Keratinocyte (primary cell): ENCODE data around the gene ITGB4. TPM values are rescaled to one million over a fixed set of nuclear protein-coding genes. Genes with fewer than 3 reads are reported as not detected.

Experiments used
- DNase-seq: peaks from one replicate; pipeline ENCODE4 v3.0.0-alpha.2; 2011; ENCODE audit warnings: low read depth, missing footprints, low spot score
- FAIRE-seq: peaks from 2 replicates; lab custom pipeline; 2011; peaks lifted over from hg19 to GRCh38; lab: Jason Lieb, UNC
- H2AFZ ChIP-seq: 2 replicates; pipeline ENCODE4 v1.6.0; 2012; ENCODE audit warnings: low read length, control low read depth, inconsistent platforms; ENCODE audit not compliant: control insufficient read depth
- H3K27ac ChIP-seq: 2 replicates; pipeline ENCODE4 v1.5.1; 2011; ENCODE audit warnings: low read length; ENCODE audit not compliant: control insufficient read depth, insufficient read depth
- H3K27me3 ChIP-seq: 3 replicates; pipeline ENCODE4 v1.6.0; 2011; ENCODE audit warnings: low read length; ENCODE audit not compliant: control insufficient read depth, insufficient read depth; ENCODE audit errors: extremely low read depth
- H3K36me3 ChIP-seq, 2 experiments: 2 replicates in 1 of 2; 3 replicates in 1 of 2; pipeline ENCODE4 v1.5.1; 2011; ENCODE audit warnings: low read length in 2 of 2, mild to moderate bottlenecking in 1 of 2; ENCODE audit not compliant: control insufficient read depth in 2 of 2, insufficient read depth in 2 of 2; ENCODE audit errors: extremely low read depth in 1 of 2
- H3K4me1 ChIP-seq: 3 replicates; pipeline ENCODE4 v1.5.1; 2011; ENCODE audit warnings: low read length; ENCODE audit not compliant: control insufficient read depth, insufficient read depth; ENCODE audit errors: extremely low read depth
- H3K4me2 ChIP-seq: 3 replicates; pipeline ENCODE4 v1.6.0; 2011; ENCODE audit warnings: low read depth, low read length; ENCODE audit not compliant: control insufficient read depth, insufficient read depth; ENCODE audit errors: extremely low read depth
- H3K4me3 ChIP-seq, 3 experiments: fragments of 200-600 bp in 1 of 3; sonication (generic) in 1 of 3; 2 replicates in 2 of 3; 3 replicates in 1 of 3; pipeline ENCODE4 v1.5.1; 2011 to 2016; ENCODE audit warnings: low read length in 3 of 3, mild to moderate bottlenecking in 3 of 3, control low read depth in 2 of 3, inconsistent platforms in 1 of 3, low read depth in 1 of 3, mixed read lengths in 1 of 3, mixed run types in 1 of 3, moderate library complexity in 1 of 3; ENCODE audit not compliant: control insufficient read depth in 2 of 3, insufficient read depth in 2 of 3; ENCODE audit errors: extremely low read depth in 1 of 3
- H3K79me2 ChIP-seq: 2 replicates; pipeline ENCODE4 v1.6.0; 2012; ENCODE audit warnings: low read length; ENCODE audit not compliant: control insufficient read depth, insufficient read depth
- H3K9ac ChIP-seq: 3 replicates; pipeline ENCODE4 v1.6.0; 2011; ENCODE audit warnings: low read length; ENCODE audit not compliant: control insufficient read depth, insufficient read depth; ENCODE audit errors: extremely low read depth
- H3K9me1 ChIP-seq: 3 replicates; pipeline ENCODE4 v1.6.0; 2011; ENCODE audit warnings: low read length; ENCODE audit not compliant: control insufficient read depth, insufficient read depth; ENCODE audit errors: extremely low read depth
- H3K9me3 ChIP-seq: 2 replicates; pipeline ENCODE4 v1.5.1; 2012; ENCODE audit warnings: low read depth, low read length; ENCODE audit not compliant: control insufficient read depth
- H4K20me1 ChIP-seq: 3 replicates; pipeline ENCODE4 v1.6.0; 2011; ENCODE audit warnings: low read length; ENCODE audit not compliant: control insufficient read depth, insufficient read depth; ENCODE audit errors: extremely low read depth
- EZH2 ChIP-seq: IDR thresholded peaks from one replicate; pipeline ENCODE4 v1.6.1; 2012; ENCODE audit warnings: inconsistent platforms, mild to moderate bottlenecking, low read length, moderate library complexity
- dilution Hi-C: fragments of 300-500 bp; cut with MboI; formaldehyde crosslinking; loops from one replicate; pipeline ENCODE4 v1.7.0; 2020; ENCODE audit warnings: low sequenced_read_pairs; ENCODE audit not compliant: extremely low pct_ligation_motif_present
- polyA plus RNA-seq, 5 experiments: library from polyadenylated mRNA; depleted of rRNA in 3 of 5; stranded (reverse) in 3 of 5; stranded (forward) in 1 of 5; unstranded in 1 of 5; fragments of >200 nt; gene quantifications; 1 replicate in 1 of 5; 2 replicates in 3 of 5; 3 replicates in 1 of 5; pipeline versions ENCODE4 v1.2.1 to v1.2.3, GENCODE V29; 2011 to 2012; ENCODE audit warnings: missing spikeins in 2 of 5, low read depth in 1 of 5, low replicate concordance in 1 of 5
- TF ChIP-seq, protein P1 (sequence below), 3 experiments: IDR thresholded peaks in 1 of 3; conservative IDR thresholded peaks in 1 of 3; optimal IDR thresholded peaks in 1 of 3; 2 replicates in 2 of 3; 3 replicates in 1 of 3; pipeline versions ENCODE3 to v1.5.1; 2011; ENCODE audit warnings: low read length in 3 of 3, mild to moderate bottlenecking in 3 of 3, moderate library complexity in 2 of 3, control low read depth in 1 of 3, inconsistent platforms in 1 of 3; ENCODE audit not compliant: insufficient read depth in 2 of 3; ENCODE audit errors: extremely low read depth in 1 of 3

ITGB4 gene
- polyA plus RNA-seq, 1 donor (not counting 4 experiments of a cell fraction or from before 2014, with no cell fraction given), result 761 TPM

DNA sequence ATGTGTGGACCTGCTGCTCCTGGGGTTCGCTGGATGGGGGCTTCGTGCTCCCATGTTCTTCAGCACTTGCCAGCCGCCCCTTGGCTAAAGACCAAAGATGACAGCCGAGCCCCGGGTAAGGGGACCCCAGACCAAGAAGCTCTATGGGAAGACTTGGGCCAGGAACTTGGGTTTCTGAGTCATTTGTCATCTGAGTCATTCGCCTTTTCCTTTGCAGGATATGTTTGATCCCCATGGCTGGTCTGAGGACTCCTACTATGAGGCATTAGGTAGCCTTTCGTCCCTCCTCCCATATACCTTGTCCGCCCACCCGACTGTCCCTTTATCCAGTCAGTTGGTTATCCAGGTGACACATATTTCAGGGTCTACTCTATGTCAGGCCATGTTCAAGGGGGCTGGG is 17.7 kb upstream of the ITGB4 start:
- Histone ChIP-seq H3K36me3 (peaks cover 48 to 74% of the 10 kb centered on the region in 2 experiments), H3K27ac (no peak overlapping the region), H3K4me3 (no peak overlapping the region), H4K20me1 (no peaks in the 10 kb centered on the region), H3K9ac (no peak overlapping the region), H3K9me1 (peaks cover 2% of the 10 kb centered on the region), H3K9me3 (no peaks in the 10 kb centered on the region), H2AFZ (no peak overlapping the region), H3K4me2 (no peak overlapping the region), H3K4me1 (peaks cover 57% of the 10 kb centered on the region), H3K27me3 (no peaks in the 10 kb centered on the region), H3K79me2 (peaks cover 7% of the 10 kb centered on the region)
- DNase-seq, result no peak
- TF ChIP-seq, protein P1, sequence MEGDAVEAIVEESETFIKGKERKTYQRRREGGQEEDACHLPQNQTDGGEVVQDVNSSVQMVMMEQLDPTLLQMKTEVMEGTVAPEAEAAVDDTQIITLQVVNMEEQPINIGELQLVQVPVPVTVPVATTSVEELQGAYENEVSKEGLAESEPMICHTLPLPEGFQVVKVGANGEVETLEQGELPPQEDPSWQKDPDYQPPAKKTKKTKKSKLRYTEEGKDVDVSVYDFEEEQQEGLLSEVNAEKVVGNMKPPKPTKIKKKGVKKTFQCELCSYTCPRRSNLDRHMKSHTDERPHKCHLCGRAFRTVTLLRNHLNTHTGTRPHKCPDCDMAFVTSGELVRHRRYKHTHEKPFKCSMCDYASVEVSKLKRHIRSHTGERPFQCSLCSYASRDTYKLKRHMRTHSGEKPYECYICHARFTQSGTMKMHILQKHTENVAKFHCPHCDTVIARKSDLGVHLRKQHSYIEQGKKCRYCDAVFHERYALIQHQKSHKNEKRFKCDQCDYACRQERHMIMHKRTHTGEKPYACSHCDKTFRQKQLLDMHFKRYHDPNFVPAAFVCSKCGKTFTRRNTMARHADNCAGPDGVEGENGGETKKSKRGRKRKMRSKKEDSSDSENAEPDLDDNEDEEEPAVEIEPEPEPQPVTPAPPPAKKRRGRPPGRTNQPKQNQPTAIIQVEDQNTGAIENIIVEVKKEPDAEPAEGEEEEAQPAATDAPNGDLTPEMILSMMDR (optimal IDR thresholded peaks at IDR 0.05 in 1 of 3, IDR thresholded peaks at IDR 0.05 in 1 of 3, conservative IDR thresholded peaks at IDR 0.05 in 1 of 3; ENCODE audit: extremely low read depth in 1 of 3, insufficient read depth in 2 of 3, low read length in 3 of 3), result no peak
- no peak for TF ChIP-seq EZH2
- dilution Hi-C loops, result no loop called here
- FAIRE-seq, result no peak

DNA sequence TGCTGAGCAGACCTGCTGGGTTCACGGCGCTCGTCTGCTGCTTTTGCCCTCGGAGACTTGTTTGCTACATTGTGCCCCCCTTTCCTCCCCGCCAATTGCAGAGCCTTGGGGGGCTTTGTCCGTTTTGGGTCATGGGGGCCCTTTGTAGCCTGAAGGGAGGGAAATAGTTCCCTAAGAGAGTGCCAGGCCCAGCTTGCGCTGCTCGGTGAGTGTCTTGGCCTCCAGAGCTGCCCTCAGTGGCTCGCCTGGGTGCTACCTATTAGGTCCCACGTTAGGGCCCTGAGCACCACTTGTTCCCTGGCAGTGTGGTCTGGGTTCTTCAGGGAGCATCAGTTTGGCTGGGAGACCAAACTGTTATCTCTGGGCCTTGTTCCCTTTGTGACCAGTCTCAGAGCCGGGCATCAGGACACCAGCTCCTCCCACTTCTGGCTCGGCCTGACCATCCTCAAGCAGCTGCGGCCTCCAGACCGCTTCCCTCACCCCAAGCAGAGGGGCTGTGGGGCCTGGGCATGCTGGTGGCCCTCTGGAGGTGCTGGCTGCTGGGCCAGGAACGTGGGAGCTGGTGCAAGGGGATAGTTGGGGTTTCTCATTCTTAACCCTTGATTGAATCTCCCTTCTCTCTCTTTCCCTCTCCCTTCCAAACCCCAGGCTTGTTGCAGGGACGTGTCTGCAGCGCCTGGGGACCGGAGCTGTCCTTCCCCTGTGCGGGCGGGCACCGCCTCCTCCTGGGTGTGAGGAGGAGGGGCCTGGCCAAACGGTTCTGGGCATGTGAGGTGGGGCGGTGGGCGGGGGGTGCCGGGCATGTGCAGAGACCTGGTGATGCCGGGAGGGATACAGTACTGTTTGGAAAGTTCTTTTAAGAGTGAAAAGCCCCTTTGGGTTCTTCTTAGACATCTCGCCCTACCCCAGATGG is 16.0 kb upstream of the ITGB4 start:
- Histone ChIP-seq H3K79me2 (peaks cover 2% of the 10 kb centered on the region), H3K4me1 (peaks cover 41% of the 10 kb centered on the region), H3K9me3 (no peaks in the 10 kb centered on the region), H4K20me1 (no peaks in the 10 kb centered on the region), H3K9me1 (peaks cover 2% of the 10 kb centered on the region), H3K36me3 (peaks cover 46 to 72% of the 10 kb centered on the region in 2 experiments), H3K9ac (no peak overlapping the region), H3K27me3 (no peaks in the 10 kb centered on the region), H3K4me3 (no peak overlapping the region), H3K4me2 (no peak overlapping the region), H3K27ac (no peak overlapping the region), H2AFZ (no peak overlapping the region)
- DNase-seq, result no peak
- no peak for FAIRE-seq
- dilution Hi-C loops, result no loop called here
- no peak for TF ChIP-seq EZH2
- TF ChIP-seq, protein P1 (optimal IDR thresholded peaks at IDR 0.05 in 1 of 3, IDR thresholded peaks at IDR 0.05 in 1 of 3, conservative IDR thresholded peaks at IDR 0.05 in 1 of 3; ENCODE audit: extremely low read depth in 1 of 3, insufficient read depth in 2 of 3, low read length in 3 of 3), result no peak
